IPS DF 6.9 (cell line): Measurements from ENCODE around the gene KDM5A.

Experiments
- DNase-seq: peaks from one replicate; pipeline ENCODE4 v3.0.0-alpha.2; 2013; ENCODE audit warnings: low read depth, low spot score
- H3K27ac ChIP-seq: one replicate; pipeline ENCODE4 v1.5.1; 2013; ENCODE audit warnings: low read length, control low read depth
- H3K27me3 ChIP-seq: 2 replicates; pipeline ENCODE4 v1.6.1; 2013; ENCODE audit warnings: mild to moderate bottlenecking, low read length; ENCODE audit not compliant: control insufficient read depth, insufficient read depth
- H3K36me3 ChIP-seq: 2 replicates; pipeline ENCODE4 v1.6.1; 2013; ENCODE audit warnings: low read length; ENCODE audit not compliant: control insufficient read depth, insufficient read depth
- H3K4me1 ChIP-seq: 2 replicates; pipeline ENCODE4 v1.6.1; 2013; ENCODE audit warnings: low read length; ENCODE audit not compliant: control insufficient read depth, insufficient read depth
- H3K4me3 ChIP-seq: 2 replicates; pipeline ENCODE4 v1.5.1; 2013; ENCODE audit warnings: mild to moderate bottlenecking, low read length
- H3K9me3 ChIP-seq: 2 replicates; pipeline ENCODE4 v1.6.1; 2013; ENCODE audit warnings: low read length, inconsistent platforms; ENCODE audit not compliant: control insufficient read depth, insufficient read depth
- WGBS: extraction: QIAGEN DNeasy Blood & Tissue Kit; methylation state at CpG from one replicate; pipeline ENCODE4 v1.1.7; 2013; ENCODE audit warnings: mixed read lengths, missing lambda C conversion rate; ENCODE audit not compliant: insufficient read length, insufficient coverage; 5-methylcytosine and 5-hydroxymethylcytosine counted together

Gene KDM5A

GRCh38 chr12:234019-234418, 155.1 kb downstream of the KDM5A start:
- H3K4me1 ChIP-seq, result 0 out of 2 replicates have a peak, but pooled peaks cover 2% of the 10 kb centered on the region
- DNase-seq, result no peak
- no peaks in the 10 kb centered on the region for H3K36me3 ChIP-seq
- H3K9me3 ChIP-seq, result no peaks in the 10 kb centered on the region; the same call in 1 of the 2 replicates
- H3K27ac ChIP-seq, result no peak overlapping the region
- WGBS, result no CpG with 5 or more reads among the region's 7 CpGs
- no peak overlapping the region for H3K4me3 ChIP-seq
- no peaks in the 10 kb centered on the region for H3K27me3 ChIP-seq

DNA sequence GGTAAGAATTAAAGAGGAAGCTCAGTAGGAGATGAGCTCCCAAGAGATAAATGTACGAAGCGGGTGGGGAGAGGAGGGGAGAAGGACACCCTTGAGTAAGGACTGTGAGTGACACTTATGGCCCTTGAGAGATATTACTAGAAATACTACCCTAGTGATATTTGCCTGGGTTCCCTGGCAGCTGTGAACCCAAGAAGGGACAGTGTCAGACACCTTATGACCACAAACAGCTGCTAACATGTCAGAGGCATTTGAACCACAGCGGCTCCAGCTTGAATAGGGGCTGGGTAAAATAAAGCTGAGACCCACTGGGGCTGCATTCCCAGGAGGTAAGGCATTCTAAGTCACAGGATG, 155.5 kb downstream of the KDM5A start:
- H3K27me3 ChIP-seq, result no peaks in the 10 kb centered on the region
- WGBS, result no CpG with 5 or more reads among the region's 3 CpGs
- H3K27ac ChIP-seq, result no peak overlapping the region
- no peaks in the 10 kb centered on the region; the same call in 1 of the 2 replicates for H3K9me3 ChIP-seq
- no peaks in the 10 kb centered on the region for H3K36me3 ChIP-seq
- 0 out of 2 replicates have a peak, but pooled peaks cover 2% of the 10 kb centered on the region for H3K4me1 ChIP-seq
- no peak for DNase-seq
- H3K4me3 ChIP-seq, result no peak overlapping the region

- Histone ChIP-seq H3K4me3 (no peak overlapping the region), H3K36me3 (no peaks in the 10 kb centered on the region), H3K27me3 (no peaks in the 10 kb centered on the region), H3K27ac (no peak overlapping the region), H3K9me3 (no peaks in the 10 kb centered on the region; the same call in 1 of the 2 replicates), H3K4me1 (0 out of 2 replicates have a peak, but pooled peaks cover 2% of the 10 kb centered on the region)
- WGBS, result no CpG with 5 or more reads among the region's 19 CpGs
- no peak for DNase-seq
These were observed 156.1 kb downstream of the KDM5A start for GRCh38 chr12:232731-233614.

GRCh38 chr12:230925-231671, 158.0 kb downstream of the KDM5A start:
- no peak for DNase-seq
- H3K27me3 ChIP-seq, result no peaks in the 10 kb centered on the region
- WGBS, result no CpG with 5 or more reads among the region's 14 CpGs

More at GRCh38 chr12:230925-231671, 158.0 kb downstream of the KDM5A start:
- Histone ChIP-seq H3K9me3 (no peaks in the 10 kb centered on the region), H3K36me3 (no peaks in the 10 kb centered on the region), H3K4me3 (no peak overlapping the region), H3K4me1 (0 out of 2 replicates have a peak, but pooled peaks cover 2% of the 10 kb centered on the region), H3K27ac (no peak overlapping the region)
